Esophagus muscularis mucosa (tissue), 4 donors: Measurements from ENCODE around the gene PURA.

Experiments used
- CTCF ChIP-seq, 3 experiments: fragments of 200-600 bp in 2 of 3; fragments of 450-650 bp in 1 of 3; sonication (generic) in 2 of 3; IDR thresholded peaks; one replicate each; pipeline ENCODE4 v1.5.1; 2017 to 2019; ENCODE audit warnings: antibody characterized with exemption in 3 of 3, mild to moderate bottlenecking in 2 of 3, moderate library complexity in 1 of 3
- EP300 ChIP-seq: sonication (generic); formaldehyde crosslinking; IDR thresholded peaks from one replicate; pipeline ENCODE4 v1.6.1; 2017; ENCODE audit warnings: antibody characterized with exemption
- POLR2A ChIP-seq: fragments of 450-650 bp; IDR thresholded peaks from one replicate; pipeline ENCODE4 v1.6.1; 2017; ENCODE audit warnings: antibody characterized with exemption, moderate library complexity, mild to moderate bottlenecking, low read depth
- POLR2AphosphoS5 ChIP-seq, 2 donors: sonication (generic); formaldehyde crosslinking; IDR thresholded peaks; one replicate each; pipeline ENCODE4 v1.6.1; 2017; ENCODE audit warnings: antibody characterized with exemption in 2 of 2

DNA sequence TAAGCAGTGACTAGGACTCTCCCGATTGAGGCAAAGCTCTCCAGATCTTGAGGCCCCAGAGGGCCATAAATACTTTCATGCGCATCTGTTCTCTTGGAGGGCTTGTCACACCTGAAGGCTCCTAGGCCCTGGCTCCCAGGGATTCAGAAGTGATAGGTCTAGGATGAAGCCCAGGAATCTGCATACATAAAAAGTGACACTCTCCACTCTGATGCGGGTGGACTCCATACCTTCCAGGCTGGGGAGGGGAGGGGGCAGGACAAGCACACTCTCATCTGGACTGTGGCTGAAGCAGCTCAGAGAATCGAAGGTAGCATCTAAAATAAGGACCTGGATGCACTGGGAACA lies 52.0 kb downstream of the PURA start:
- TF ChIP-seq CTCF (IDR thresholded peaks at IDR 0.05) (no peak), EP300 (no peak), POLR2A (no peak), POLR2AphosphoS5 (IDR thresholded peaks at IDR 0.05) (no peak)
